ENCODE data around the gene RUNX3. TPM values are rescaled to one million over a fixed set of nuclear protein-coding genes. Genes with fewer than 3 reads are reported as not detected.

Gene RUNX3
- polyA plus RNA-seq, 3 donors: 0.26 to 0.55 (median 0.38) TPM

- no peak for DNase-seq
Measured at GRCh38 chr1:24888061-24888970, 41.8 kb downstream of the RUNX3 start.

GRCh38 chr1:24886241-24886640 is 43.8 kb downstream of the RUNX3 start:
- no peak for DNase-seq

GRCh38 chr1:24884751-24885150 is 45.3 kb downstream of the RUNX3 start:
- DNase-seq: no peak

- DNase-seq: no peak
Measured at GRCh38 chr1:24881034-24881433, 49.0 kb downstream of the RUNX3 start.

GRCh38 chr1:24878775-24879742 is 51.0 kb downstream of the RUNX3 start:
- DNase-seq: no peak

- no peak for DNase-seq
Measured at GRCh38 chr1:24878045-24878444, 52.0 kb downstream of the RUNX3 start.

GRCh38 chr1:24875991-24876506 is 54.0 kb downstream of the RUNX3 start:
- DNase-seq: no peak

GRCh38 chr1:24875257-24875656 is 54.8 kb downstream of the RUNX3 start:
- no peak for DNase-seq

GRCh38 chr1:24874611-24875234 is 55.4 kb downstream of the RUNX3 start:
- DNase-seq: no peak

GRCh38 chr1:24874056-24874455 is 56.0 kb downstream of the RUNX3 start:
- DNase-seq: no peak

GRCh38 chr1:24873148-24873547 is 56.9 kb downstream of the RUNX3 start:
- DNase-seq: no peak

- DNase-seq: no peak
Measured at GRCh38 chr1:24872061-24872850, 57.8 kb downstream of the RUNX3 start.

- no peak for DNase-seq
Measured at GRCh38 chr1:24871306-24871901, 58.7 kb downstream of the RUNX3 start.

- no peak for DNase-seq
Measured at GRCh38 chr1:24870551-24871195, 59.4 kb downstream of the RUNX3 start.

- DNase-seq: no peak
Measured at GRCh38 chr1:24868016-24868875, 61.8 kb downstream of the RUNX3 start.

- DNase-seq: no peak
Measured at GRCh38 chr1:24867084-24867870, 62.8 kb downstream of the RUNX3 start.

GRCh38 chr1:24866211-24867083 is 63.6 kb downstream of the RUNX3 start:
- DNase-seq: no peak

Measured in renal pelvis (tissue), 4 donors.